GM19193 (cell line): ENCODE results near the gene SEC14L1.

ENCODE experiments used
- POLR2A ChIP-seq: IDR thresholded peaks from 4 replicates; pipeline ENCODE4 v1.6.1; 2011; ENCODE audit not compliant: insufficient read depth, insufficient read length; ENCODE audit errors: extremely low read depth

The SEC14L1 gene

DNA sequence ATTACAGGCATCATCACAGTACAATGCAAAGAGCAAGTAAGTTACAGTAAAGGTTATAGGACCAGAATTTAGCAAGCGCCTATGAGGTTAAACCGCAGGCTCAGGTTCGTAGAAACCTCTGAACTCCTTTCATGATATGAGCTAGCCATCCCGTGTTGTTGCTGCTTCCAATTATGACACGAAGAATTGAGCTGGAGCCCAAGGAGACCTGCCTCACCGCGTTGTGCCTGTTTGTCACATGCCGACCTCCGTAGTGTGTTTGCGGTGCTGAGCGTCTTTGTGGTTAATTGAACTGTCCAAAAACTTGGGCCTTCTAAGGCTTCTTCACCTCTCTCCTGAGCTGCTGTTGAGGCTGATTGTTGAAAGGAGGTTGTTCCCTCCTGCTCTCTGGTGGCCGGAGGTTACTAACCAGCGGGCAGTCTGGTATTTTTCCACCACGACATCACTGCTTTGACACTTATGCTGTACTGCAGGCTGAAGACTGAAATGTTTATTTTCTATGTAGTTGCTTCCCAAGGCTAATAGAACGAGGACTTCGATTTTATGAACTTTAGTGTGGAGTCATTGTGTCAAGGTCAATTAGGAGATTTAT lies 67.5 kb downstream of the SEC14L1 start:
- TF ChIP-seq POLR2A: no peak

DNA sequence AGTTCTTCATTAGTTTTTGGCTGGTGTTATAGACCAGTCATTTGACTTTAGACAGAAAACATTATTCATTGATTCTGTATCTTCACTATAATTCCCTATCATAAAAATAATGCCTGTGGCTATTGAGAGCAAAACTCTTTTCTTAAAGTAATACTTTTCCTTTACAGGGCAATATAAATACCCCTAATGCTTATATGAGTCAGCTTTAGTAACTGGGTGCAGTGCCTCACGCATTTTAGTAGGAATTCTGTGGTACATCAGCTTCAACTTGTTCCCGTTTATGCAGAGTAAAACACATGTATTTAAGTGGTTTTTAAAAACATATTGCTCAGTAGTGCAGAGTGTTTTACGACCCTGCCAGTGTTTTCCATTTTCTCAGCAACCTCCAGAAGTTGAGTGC lies 68.1 kb downstream of the SEC14L1 start:
- no peak for TF ChIP-seq POLR2A

DNA sequence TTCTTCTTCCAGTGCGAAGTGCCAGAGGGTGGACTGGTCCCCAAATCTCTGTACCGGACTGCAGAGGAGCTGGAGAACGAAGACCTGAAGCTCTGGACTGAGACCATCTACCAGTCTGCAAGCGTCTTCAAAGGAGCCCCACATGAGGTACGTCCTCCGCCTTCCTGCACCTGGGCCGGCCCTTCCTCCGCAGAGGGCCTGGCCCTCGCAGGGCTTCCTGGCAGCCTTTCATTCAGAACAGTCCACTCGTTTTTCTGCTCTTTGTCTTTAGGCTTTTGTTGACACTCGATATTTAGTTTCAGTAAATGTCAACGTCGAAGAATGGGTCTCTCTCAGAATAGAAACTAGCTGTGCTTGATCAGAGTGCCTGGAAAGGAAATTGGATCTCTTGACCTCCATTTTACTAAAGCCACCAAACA lies 68.6 kb downstream of the SEC14L1 start:
- TF ChIP-seq POLR2A: no peak

DNA sequence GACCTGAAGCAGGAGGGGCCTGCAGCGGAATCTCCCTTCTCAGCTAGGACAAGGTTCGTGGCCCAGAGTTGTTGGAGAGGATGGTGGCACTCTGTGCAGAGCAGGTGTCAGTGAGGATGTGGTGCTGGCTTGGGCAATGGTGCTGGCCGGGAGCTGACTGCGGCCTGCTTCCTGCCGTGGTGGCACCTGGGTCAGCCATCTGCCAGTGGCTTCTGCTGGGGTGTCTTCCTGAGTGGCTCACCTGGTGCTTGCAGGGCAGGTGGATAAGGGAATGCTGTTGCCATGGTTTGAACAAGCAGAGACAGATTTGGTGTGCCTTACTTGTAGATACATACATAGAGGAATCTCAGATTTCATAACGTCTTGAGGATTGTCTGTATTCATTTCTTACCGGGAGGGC lies 69.6 kb downstream of the SEC14L1 start:
- TF ChIP-seq POLR2A: no peak

DNA sequence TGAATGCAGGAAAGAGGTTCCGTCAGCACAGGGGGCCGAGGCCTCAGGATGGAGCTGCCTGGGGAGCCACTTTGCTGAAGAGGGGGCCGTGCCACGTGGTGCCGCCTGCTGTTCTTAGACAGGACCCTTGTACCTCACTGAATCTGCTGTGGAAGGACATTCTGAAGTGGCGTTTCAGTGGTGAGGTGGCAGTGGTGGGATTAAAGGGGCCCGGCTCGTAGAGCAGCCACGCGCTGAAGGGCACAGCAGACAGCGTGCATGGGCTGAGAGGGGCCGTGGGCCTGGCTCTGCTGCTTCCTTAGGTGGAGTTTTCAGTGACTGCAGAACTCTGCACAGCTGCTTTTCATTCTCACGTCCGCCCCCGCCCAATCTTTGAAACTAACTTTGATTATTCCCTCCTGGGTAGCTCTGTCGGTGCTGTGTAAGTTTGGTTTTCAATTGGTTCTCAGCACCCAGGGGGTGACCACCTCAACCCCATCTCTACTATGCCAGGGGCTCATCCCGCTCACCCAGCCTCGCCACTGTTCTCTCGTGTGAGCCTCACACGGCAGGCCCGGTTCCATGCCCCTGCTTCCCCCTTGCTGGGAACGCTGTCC lies 70.3 kb downstream of the SEC14L1 start:
- TF ChIP-seq POLR2A: no peak

DNA sequence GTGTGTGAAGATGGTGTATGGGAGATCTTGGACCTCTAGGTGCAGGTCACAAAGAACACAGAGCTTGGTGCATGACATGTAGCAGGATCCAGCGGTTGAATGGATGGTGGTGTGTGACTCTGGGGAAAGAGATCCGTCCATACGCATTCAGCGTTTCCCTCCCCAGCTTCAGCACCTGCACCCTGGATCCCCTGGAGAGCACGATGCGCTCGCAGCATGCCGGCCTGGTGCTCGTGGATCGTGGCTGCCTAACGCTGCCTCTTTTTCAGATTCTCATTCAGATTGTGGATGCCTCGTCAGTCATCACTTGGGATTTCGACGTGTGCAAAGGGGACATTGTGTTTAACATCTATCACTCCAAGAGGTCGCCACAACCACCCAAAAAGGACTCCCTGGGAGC lies 70.9 kb downstream of the SEC14L1 start:
- no peak for TF ChIP-seq POLR2A

DNA sequence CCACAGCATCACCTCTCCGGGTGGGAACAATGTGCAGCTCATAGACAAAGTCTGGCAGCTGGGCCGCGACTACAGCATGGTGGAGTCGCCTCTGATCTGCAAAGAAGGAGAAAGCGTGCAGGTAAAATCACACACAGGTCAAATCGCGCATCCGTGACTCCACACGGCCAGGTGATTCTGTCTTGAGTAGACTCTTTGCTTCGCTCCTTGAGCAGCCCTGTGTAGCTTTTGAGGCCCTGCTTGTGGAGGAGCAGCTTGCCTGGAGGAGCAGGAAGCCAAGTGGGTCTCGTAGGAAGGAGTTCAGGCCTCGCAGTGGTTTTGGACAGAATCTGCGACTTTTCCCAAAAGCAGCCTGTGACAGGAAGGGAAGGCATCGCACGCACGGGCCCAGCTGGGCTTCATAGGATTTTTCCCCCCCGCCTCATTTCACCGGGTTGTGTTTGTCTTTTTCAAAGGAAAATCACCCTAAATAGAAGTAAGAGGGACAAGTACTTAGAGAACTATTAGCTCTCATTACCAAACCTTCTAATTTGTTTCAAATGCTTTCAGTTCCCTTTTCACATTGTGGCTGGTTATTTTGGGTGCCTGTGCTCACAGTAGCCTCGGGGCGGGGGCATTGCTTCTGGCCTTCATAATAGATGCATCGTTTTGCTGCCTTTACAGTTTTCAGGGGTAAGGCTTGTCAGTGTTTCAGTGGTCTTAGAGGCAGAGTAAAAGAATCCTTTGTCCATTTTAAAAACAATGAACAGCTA lies 71.5 kb downstream of the SEC14L1 start:
- TF ChIP-seq POLR2A: no peak

DNA sequence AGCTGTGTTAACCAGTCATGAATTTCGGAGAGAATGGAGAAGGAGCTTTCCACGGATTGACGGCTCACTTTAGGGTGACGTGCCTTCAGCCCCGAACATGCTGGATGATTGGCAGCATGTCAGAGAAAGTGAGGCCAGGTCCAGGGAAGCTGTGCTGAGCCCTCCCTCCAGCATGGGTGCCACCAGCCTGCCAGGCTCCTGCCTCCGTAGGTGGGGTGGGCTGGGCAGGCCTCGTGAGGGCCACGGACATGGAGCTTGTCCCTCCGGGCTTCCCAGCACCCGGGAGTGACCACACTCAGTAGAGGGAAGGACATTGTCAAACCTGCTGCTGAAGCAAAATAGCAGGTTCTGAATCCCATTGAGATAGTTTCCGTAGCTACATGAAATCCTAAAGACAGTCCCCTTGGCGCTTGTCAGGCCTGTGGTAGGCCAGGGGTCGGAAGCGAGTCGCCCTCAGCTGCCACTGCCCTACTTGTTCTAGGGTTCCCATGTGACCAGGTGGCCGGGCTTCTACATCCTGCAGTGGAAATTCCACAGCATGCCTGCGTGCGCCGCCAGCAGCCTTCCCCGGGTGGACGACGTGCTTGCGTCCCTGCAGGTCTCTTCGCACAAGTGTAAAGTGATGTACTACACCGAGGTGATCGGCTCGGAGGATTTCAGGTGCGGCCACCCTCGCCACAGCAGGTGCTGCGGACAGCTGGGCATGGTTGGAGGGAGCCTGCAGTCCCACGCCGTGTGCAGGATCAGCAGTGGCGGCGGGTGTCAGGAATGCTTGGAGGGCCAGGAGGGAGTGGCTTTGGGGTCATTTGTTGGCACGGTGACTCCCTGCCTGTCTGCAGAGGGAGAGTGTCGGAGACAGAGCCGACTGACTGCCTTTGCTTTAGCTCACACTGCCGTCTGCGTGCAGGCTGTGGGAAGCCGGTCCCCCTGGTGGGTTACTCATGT lies 72.3 kb downstream of the SEC14L1 start:
- no peak for TF ChIP-seq POLR2A

DNA sequence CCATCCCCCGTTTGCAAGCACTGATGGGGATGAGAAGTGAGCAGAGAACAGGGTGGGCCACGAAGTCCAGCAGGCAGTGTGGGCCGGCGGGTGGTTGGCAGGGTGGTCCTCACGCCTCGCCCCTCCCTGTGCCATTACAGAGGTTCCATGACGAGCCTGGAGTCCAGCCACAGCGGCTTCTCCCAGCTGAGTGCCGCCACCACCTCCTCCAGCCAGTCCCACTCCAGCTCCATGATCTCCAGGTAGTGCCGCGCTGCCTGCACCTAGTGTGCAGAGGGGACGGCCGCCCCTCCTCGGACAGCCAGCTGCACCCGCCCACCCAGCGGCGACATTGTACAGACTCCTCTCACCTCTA lies 73.0 kb downstream of the SEC14L1 start:
- TF ChIP-seq POLR2A: no peak

DNA sequence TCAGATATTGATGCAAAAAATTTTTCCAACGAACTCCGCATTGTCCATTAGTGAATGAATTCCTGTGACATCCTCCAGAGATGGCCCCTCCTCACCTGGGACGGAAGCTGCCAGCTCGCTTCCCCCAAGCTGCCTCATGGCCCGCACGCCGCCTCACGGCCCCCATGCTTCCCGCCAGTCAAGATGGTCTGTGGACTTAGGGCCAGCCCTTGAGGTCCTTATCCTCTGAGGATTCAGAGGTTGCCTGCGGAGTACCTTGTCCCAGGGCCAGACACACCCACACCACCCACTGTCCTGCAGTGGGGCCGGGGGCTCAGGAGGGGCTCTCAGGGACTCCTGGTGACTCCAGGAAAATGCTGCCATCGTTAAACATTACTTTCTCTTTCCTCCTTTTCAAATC lies 73.6 kb downstream of the SEC14L1 start:
- TF ChIP-seq POLR2A: no peak

DNA sequence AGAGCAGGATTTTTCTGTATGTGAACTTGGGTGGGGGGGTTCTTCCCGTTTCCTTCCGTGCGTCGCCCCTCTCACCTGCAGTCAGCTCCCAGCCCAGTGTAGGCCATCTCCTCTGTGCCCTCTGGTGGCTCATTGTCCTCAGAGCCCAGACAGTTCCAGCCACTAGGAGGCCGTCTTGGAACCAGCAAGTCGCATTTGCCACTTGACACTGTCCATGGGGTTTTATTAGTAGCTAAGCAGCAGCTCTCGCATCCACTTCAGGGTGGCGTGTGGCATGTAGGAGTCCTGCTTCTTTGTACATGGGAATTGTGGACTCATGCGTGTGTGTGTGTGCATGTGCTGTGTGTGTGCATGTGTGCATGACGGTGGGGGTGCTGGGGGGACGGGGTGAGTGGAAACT lies 74.0 kb downstream of the SEC14L1 start:
- TF ChIP-seq POLR2A: no peak

DNA sequence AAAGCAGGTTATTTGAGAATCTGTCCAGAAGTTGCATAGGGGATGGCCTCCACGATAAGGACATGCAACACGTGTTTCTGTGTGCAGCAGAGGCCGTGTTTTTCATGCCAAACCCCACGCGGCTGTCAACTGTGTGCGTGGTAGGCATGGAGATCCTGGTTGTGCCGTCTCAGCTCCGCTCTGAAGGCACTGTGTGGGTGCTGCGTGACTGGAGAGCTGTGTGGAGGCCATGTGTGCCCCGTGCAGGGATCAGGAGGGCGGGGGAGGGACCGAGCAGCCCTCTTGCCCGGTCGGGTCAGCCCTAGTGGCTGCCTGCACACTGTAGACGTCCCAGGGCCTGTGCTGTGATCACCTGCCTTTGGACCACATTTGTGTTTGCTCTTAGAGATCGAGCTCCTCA lies 74.5 kb downstream of the SEC14L1 start:
- TF ChIP-seq POLR2A: no peak

DNA sequence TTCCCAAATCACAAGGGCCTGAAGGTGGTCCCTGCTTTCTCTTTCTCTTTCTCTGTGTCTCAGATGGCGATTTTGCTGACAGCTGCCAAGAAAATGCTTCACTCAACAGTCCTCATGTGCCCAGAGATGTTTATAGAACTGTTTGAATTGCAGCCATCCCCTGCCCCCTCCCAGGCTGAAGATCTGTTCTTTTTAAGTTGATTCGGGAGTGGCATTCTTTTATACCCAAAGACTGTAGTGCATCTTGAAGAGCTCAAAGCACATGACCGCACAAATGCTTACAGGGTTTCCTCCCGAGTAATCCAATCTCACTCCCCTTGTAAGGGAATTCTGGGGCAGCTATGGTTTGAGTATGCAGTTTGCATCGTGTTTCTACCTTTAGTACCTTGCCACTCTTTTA lies 75.7 kb downstream of the SEC14L1 start:
- TF ChIP-seq POLR2A: no peak

DNA sequence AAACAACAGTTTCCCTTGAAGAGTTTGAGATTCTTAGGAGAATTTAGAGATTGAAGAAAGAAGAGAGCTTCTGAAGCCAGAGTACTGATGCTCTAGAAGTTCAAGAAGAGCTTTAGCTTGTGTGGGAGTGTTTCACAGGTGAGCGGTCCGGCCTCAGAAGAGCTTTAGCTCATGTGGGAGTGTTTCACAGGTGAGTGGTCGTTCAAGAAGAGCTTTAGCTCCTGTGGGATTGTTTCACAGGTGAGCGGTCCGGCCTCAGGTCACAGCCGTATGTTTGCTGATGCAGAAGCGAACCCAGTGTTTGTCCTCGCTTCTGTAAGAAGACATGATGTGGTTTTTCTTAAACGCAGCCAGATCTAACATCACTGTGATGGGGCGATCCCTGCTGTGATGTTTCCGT lies 76.4 kb downstream of the SEC14L1 start:
- TF ChIP-seq POLR2A: no peak

DNA sequence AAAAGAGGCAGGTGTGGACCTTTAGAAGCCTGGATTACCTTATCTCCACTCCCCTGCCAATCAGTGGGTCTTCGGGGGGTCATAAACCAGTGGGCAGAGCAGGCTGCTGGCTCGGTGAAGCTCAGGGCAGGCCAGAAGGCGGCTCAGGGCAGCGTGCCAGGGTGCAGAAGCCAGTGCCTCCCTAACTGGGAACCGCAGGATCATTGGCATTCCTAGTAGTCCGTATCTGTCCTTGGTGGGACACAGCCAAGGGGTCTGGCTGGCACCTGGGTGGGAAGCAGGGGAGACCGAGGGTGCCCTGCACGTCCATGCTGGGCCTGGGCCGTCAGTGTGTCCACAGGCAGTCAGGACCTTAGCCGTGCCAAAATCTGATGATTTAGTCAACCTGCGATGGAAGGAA lies 76.8 kb downstream of the SEC14L1 start:
- TF ChIP-seq POLR2A: no peak
